Measurements from ENCODE around the gene KCND1. TPM values are rescaled to one million over a fixed set of nuclear protein-coding genes. Genes with fewer than 3 reads are reported as not detected.

KCND1 gene
- total and polyA plus RNA-seq, 12 donors = 0.13 to 1.7 (median 0.36) TPM

GRCh38 chrX:48975541-48975940, 3.9 kb upstream of the KCND1 start:
- H3K4me3 ChIP-seq = no peak overlapping the region
- DNase-seq = no peak
- ATAC-seq = no peak
- peaks cover 0 to 60% (median 0%) of the 10 kb centered on the region in 9 donors for H3K36me3 ChIP-seq
- peaks cover 0 to 12% (median 0%) of the 10 kb centered on the region in 9 donors for H3K4me1 ChIP-seq
- no peak overlapping the region for H3K27ac ChIP-seq
- peaks cover 0 to 11% (median 0%) of the 10 kb centered on the region in 7 donors for H3K27me3 ChIP-seq
- no peaks in the 10 kb centered on the region for H3K9me3 ChIP-seq
- no peak for TF ChIP-seq CTCF (IDR thresholded peaks at IDR 0.05)
- intact Hi-C loops (cut with DNase I) = loop anchor here in 2 of 10 donors (10.0 kb wide), 1 partner anchor 69 kb away; the partner anchor contains the start of gene TFE3 (in 2 of the 2)
- WGBS, 2 donors = 89% methylated on average over 5 of the region's 5 CpGs

GRCh38 chrX:48975041-48975440, 3.4 kb upstream of the KCND1 start:
- Histone ChIP-seq H3K4me3 (no peak overlapping the region), H3K4me1 (peaks cover 0 to 12% (median 0%) of the 10 kb centered on the region in 9 donors), H3K27me3 (peaks cover 0 to 11% (median 0%) of the 10 kb centered on the region in 7 donors), H3K36me3 (peaks cover 0 to 55% (median 0%) of the 10 kb centered on the region in 9 donors), H3K9me3 (no peaks in the 10 kb centered on the region), H3K27ac (no peak overlapping the region)
- 87 to 90% methylated on average over 7 of the region's 7 CpGs for WGBS, 2 donors
- ATAC-seq (no peak), DNase-seq (no peak)
- no peak for TF ChIP-seq CTCF (IDR thresholded peaks at IDR 0.05)
- intact Hi-C loops (cut with DNase I) = loop anchor here in 2 of 10 donors (10.0 kb wide), 1 partner anchor 70 kb away; the partner anchor contains the start of gene TFE3 (in 2 of the 2)

DNA sequence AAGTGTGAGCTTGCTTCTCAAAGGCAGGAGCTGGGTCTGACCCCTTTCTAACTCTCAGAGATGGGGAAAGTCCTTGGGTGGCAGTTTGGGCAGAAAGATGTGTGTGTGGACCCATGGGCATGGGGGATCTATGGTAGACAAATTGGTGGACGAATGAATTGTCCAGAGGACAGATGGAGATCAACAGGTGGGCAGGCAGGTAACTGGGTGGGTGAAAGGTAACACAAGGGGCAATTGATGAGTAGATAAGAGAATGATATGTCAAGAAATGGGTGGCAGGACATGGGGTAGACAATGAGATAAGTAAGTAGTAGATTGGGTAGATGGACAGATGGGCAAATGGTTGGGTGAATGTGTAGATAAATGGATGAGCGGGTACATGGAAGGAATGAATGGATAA, 2.9 kb upstream of the KCND1 start:
- no peaks in the 10 kb centered on the region for H3K9me3 ChIP-seq
- WGBS, 2 donors = 98 to 100% methylated on average over 2 of the region's 2 CpGs
- peaks cover 0 to 11% (median 0%) of the 10 kb centered on the region in 7 donors for H3K27me3 ChIP-seq
- no peak overlapping the region for H3K27ac ChIP-seq
- H3K36me3 ChIP-seq = peaks cover 0 to 51% (median 0%) of the 10 kb centered on the region in 9 donors
- intact Hi-C loops (cut with DNase I) = loop anchor here in 2 of 10 donors (10.0 kb wide), 1 partner anchor 70 kb away; the partner anchor contains the start of gene TFE3 (in 2 of the 2)
- TF ChIP-seq CTCF (IDR thresholded peaks at IDR 0.05) = no peak
- no peak for ATAC-seq
- DNase-seq = no peak
- peaks cover 0 to 12% (median 0%) of the 10 kb centered on the region in 9 donors for H3K4me1 ChIP-seq
- H3K4me3 ChIP-seq = no peak overlapping the region

GRCh38 chrX:48974033-48974432, 2.4 kb upstream of the KCND1 start:
- no peak for TF ChIP-seq CTCF (IDR thresholded peaks at IDR 0.05)
- H3K4me3 ChIP-seq = no peak overlapping the region
- 76 to 85% methylated on average over 3 of the region's 3 CpGs for WGBS, 2 donors
- H3K27me3 ChIP-seq = peaks cover 0 to 11% (median 0%) of the 10 kb centered on the region in 7 donors
- peaks cover 0 to 51% (median 0%) of the 10 kb centered on the region in 9 donors for H3K36me3 ChIP-seq
- peaks cover 0 to 12% (median 0%) of the 10 kb centered on the region in 9 donors for H3K4me1 ChIP-seq
- H3K27ac ChIP-seq = no peak overlapping the region
- no peaks in the 10 kb centered on the region for H3K9me3 ChIP-seq
- intact Hi-C loops (cut with DNase I) = loop anchor here in 2 of 10 donors (10.0 kb wide), 1 partner anchor 71 kb away; the partner anchor contains the start of gene TFE3 (in 2 of the 2)
- no peak for ATAC-seq
- DNase-seq = no peak
